Measurements from ENCODE around the gene TRPM3. TPM values are rescaled to one million over a fixed set of nuclear protein-coding genes. Genes with fewer than 3 reads are reported as not detected.

Gene TRPM3
- total and polyA plus RNA-seq, 7 experiments from 2014 or later: not detected

DNA sequence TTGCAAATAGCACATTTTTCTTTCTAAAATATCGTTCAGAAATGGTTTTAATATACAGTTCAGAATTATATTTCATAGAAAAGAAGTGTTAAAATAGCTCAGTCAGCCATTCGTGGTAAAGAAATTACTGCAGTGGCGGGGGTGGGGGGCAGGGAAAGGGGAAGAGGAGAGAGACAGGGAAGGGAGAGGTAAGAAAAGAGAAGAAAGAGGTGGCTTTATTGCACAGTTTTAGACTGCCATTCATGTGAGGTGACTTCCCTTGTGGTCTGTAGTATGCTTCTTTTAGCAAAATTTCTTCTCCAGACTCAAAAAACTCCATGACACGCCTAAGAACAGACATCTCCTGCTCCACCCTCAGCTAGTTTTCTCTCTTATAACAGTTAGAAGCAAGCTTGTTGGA lies 259.6 kb downstream of the TRPM3 start:
- Mint-ChIP-seq H3K36me3 (no peaks in the 10 kb centered on the region), H3K4me3 (no peak overlapping the region), H3K4me1 (no peaks in the 10 kb centered on the region), H3K27me3 (peaks cover 3 to 23% (median 14%) of the 10 kb centered on the region in 5 donors), H3K27ac (no peak overlapping the region), H3K9me3 (no peaks in the 10 kb centered on the region)
- Histone ChIP-seq H3K27ac (ENCODE audit: low read depth, low read length) (no peak overlapping the region), H3K9me3 (ENCODE audit: control insufficient read depth in 2 of 3, low read length in 3 of 3) (no peaks in the 10 kb centered on the region), H3K4me3 (ENCODE audit: low read length) (no peak overlapping the region), H3K36me3 (ENCODE audit: control insufficient read depth in 2 of 3, insufficient read depth in 3 of 3, low read length in 3 of 3) (no peaks in the 10 kb centered on the region), H3K27me3 (ENCODE audit: control insufficient read depth in 2 of 2, insufficient read depth in 2 of 2, low read length in 2 of 2) (no peaks in the 10 kb centered on the region), H3K4me1 (ENCODE audit: control insufficient read depth in 2 of 2, insufficient read depth in 2 of 2, low read length in 2 of 2) (no peaks in the 10 kb centered on the region)
- DNase-seq (no peak), ATAC-seq (no peak)
- intact Hi-C loops (cut with micrococcal nuclease): no loop called here
- CTCF ChIA-PET: no interaction called here
- POLR2A ChIA-PET: no interaction called here

DNA sequence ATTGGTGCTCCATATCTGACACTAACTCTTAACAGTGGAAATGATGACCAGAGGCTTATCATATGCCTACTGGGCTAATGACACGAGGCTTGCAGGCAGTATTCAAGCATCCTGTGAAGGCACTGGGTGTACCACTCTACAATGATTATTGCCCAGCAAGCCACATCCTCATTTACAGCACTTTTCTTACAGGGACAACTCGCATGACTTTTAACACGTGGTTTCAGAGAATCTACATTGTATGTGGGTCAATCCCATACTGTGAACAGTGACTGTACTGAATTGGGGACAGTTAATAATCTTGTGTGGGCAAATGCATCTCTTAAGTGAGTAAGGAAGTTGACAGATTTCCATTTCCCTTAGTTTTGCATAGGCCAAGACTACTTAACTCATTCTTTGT lies 260.0 kb downstream of the TRPM3 start:
- peaks cover 3 to 23% (median 14%) of the 10 kb centered on the region in 5 donors for H3K27me3 Mint-ChIP-seq
- POLR2A ChIA-PET: no interaction called here

DNA sequence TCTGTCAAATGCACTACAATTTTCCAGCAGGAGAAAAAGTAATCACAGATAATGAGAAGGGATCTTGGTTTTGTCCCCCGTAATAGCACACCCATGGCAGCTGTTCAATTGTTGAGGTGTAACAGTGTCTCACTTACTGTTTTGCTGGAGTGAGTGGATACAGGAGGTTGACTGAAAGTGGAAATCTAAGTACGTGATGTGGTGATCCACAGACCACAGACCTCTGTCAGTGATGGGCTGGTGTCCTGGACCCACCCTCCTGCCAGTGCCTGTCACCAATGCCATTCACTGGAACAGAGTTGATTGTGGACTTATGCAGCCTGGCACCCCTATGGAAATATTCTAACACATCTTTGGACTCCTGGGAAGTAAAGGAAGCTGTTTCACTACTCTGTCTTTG lies 261.7 kb downstream of the TRPM3 start:
- DNase-seq (no peak), ATAC-seq (no peak)
- Histone ChIP-seq H3K27ac (ENCODE audit: low read depth, low read length) (no peak overlapping the region), H3K27me3 (ENCODE audit: control insufficient read depth in 2 of 2, insufficient read depth in 2 of 2, low read length in 2 of 2) (no peaks in the 10 kb centered on the region), H3K9me3 (ENCODE audit: control insufficient read depth in 2 of 3, low read length in 3 of 3) (no peaks in the 10 kb centered on the region), H3K4me1 (ENCODE audit: control insufficient read depth in 2 of 2, insufficient read depth in 2 of 2, low read length in 2 of 2) (no peaks in the 10 kb centered on the region), H3K4me3 (ENCODE audit: low read length) (no peak overlapping the region), H3K36me3 (ENCODE audit: control insufficient read depth in 2 of 3, insufficient read depth in 3 of 3, low read length in 3 of 3) (no peaks in the 10 kb centered on the region)
- H3K36me3 Mint-ChIP-seq: no peaks in the 10 kb centered on the region
- ChIA-PET POLR2A (no interaction called here), CTCF (no interaction called here)
- H3K27ac Mint-ChIP-seq: no peak overlapping the region
- no peak overlapping the region for H3K4me3 Mint-ChIP-seq
- H3K27me3 Mint-ChIP-seq: peaks cover 3 to 22% (median 14%) of the 10 kb centered on the region in 5 donors
- no peaks in the 10 kb centered on the region for H3K4me1 Mint-ChIP-seq
- intact Hi-C loops (cut with micrococcal nuclease): no loop called here
- H3K9me3 Mint-ChIP-seq: no peaks in the 10 kb centered on the region

More for the DNA sequence above, 260.0 kb downstream of the TRPM3 start:
- Mint-ChIP-seq H3K9me3 (no peaks in the 10 kb centered on the region), H3K36me3 (no peaks in the 10 kb centered on the region), H3K4me1 (no peaks in the 10 kb centered on the region), H3K4me3 (no peak overlapping the region), H3K27ac (no peak overlapping the region)
- intact Hi-C loops (cut with micrococcal nuclease): no loop called here
- no peaks in the 10 kb centered on the region for H3K9me3 ChIP-seq (ENCODE audit: control insufficient read depth in 2 of 3, low read length in 3 of 3)
- H3K36me3 ChIP-seq (ENCODE audit: control insufficient read depth in 2 of 3, insufficient read depth in 3 of 3, low read length in 3 of 3): no peaks in the 10 kb centered on the region
- CTCF ChIA-PET: no interaction called here
- DNase-seq (no peak), ATAC-seq (no peak)
- no peaks in the 10 kb centered on the region for H3K4me1 ChIP-seq (ENCODE audit: control insufficient read depth in 2 of 2, insufficient read depth in 2 of 2, low read length in 2 of 2)
- H3K4me3 ChIP-seq (ENCODE audit: low read length): no peak overlapping the region
- H3K27ac ChIP-seq (ENCODE audit: low read depth, low read length): no peak overlapping the region
- no peaks in the 10 kb centered on the region for H3K27me3 ChIP-seq (ENCODE audit: control insufficient read depth in 2 of 2, insufficient read depth in 2 of 2, low read length in 2 of 2)

DNA sequence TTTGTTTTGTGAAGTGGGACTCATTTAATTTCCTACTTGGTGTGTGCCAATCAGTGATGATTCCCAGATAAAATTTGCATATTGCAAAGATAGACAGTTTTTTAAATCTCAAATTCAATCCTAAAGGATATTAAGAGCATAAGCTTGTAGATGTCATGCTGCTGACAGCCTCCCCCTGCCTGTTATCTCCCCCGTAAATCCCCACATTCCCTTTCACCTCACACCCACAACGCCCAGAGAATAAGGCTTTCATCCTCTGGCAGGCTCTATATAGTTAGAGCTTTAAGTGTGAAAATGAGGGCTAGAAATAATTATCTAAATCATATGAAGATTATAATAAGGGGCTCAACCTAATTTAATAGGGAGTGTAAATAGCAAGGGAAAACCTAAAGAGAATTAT lies 265.0 kb downstream of the TRPM3 start:
- H3K36me3 Mint-ChIP-seq: no peaks in the 10 kb centered on the region

GRCh38 chr9:70852711-70853240 lies 268.6 kb downstream of the TRPM3 start:
- no peaks in the 10 kb centered on the region for H3K27me3 ChIP-seq (ENCODE audit: control insufficient read depth in 2 of 2, insufficient read depth in 2 of 2, low read length in 2 of 2)
- intact Hi-C loops (cut with micrococcal nuclease): no loop called here
- no peak overlapping the region for H3K27ac ChIP-seq (ENCODE audit: low read depth, low read length)
- H3K4me1 ChIP-seq (ENCODE audit: control insufficient read depth in 2 of 2, insufficient read depth in 2 of 2, low read length in 2 of 2): no peaks in the 10 kb centered on the region
- CTCF ChIA-PET: no interaction called here
- peaks cover 0 to 5% (median 0%) of the 10 kb centered on the region in 11 donors for H3K9me3 Mint-ChIP-seq
- no peak overlapping the region for H3K4me3 Mint-ChIP-seq
- H3K4me3 ChIP-seq (ENCODE audit: low read length): no peak overlapping the region
- no peak overlapping the region for H3K27ac Mint-ChIP-seq
- no peaks in the 10 kb centered on the region for H3K9me3 ChIP-seq (ENCODE audit: control insufficient read depth in 2 of 3, low read length in 3 of 3)
- no peaks in the 10 kb centered on the region for H3K36me3 Mint-ChIP-seq
- no peaks in the 10 kb centered on the region for H3K36me3 ChIP-seq (ENCODE audit: control insufficient read depth in 2 of 3, insufficient read depth in 3 of 3, low read length in 3 of 3)
- no peaks in the 10 kb centered on the region for H3K4me1 Mint-ChIP-seq
- ATAC-seq (no peak), DNase-seq (no peak)
- peaks cover 0 to 7% (median 0%) of the 10 kb centered on the region in 5 donors for H3K27me3 Mint-ChIP-seq
- POLR2A ChIA-PET: interaction anchor here (0.5 kb wide), 1 partner anchor 10 kb away, joined by 4 read pairs; no protein-coding TSS in a partner anchor

More for the DNA sequence above, 265.0 kb downstream of the TRPM3 start:
- H3K9me3 Mint-ChIP-seq: peaks cover 0 to 5% (median 0%) of the 10 kb centered on the region in 11 donors
- CTCF ChIA-PET: no interaction called here
- no peaks in the 10 kb centered on the region for H3K9me3 ChIP-seq (ENCODE audit: control insufficient read depth in 2 of 3, low read length in 3 of 3)
- DNase-seq (no peak), ATAC-seq (no peak)
- no peaks in the 10 kb centered on the region for H3K36me3 ChIP-seq (ENCODE audit: control insufficient read depth in 2 of 3, insufficient read depth in 3 of 3, low read length in 3 of 3)
- intact Hi-C loops (cut with micrococcal nuclease): no loop called here
- H3K27me3 Mint-ChIP-seq: peaks cover 3 to 13% (median 10%) of the 10 kb centered on the region in 5 donors
- H3K4me1 ChIP-seq (ENCODE audit: control insufficient read depth in 2 of 2, insufficient read depth in 2 of 2, low read length in 2 of 2): no peaks in the 10 kb centered on the region
- H3K27me3 ChIP-seq (ENCODE audit: control insufficient read depth in 2 of 2, insufficient read depth in 2 of 2, low read length in 2 of 2): no peaks in the 10 kb centered on the region
- POLR2A ChIA-PET: no interaction called here
- H3K27ac ChIP-seq (ENCODE audit: low read depth, low read length): no peak overlapping the region
- no peak overlapping the region for H3K4me3 Mint-ChIP-seq
- H3K4me3 ChIP-seq (ENCODE audit: low read length): no peak overlapping the region
- no peak overlapping the region for H3K27ac Mint-ChIP-seq
- no peaks in the 10 kb centered on the region for H3K4me1 Mint-ChIP-seq

DNA sequence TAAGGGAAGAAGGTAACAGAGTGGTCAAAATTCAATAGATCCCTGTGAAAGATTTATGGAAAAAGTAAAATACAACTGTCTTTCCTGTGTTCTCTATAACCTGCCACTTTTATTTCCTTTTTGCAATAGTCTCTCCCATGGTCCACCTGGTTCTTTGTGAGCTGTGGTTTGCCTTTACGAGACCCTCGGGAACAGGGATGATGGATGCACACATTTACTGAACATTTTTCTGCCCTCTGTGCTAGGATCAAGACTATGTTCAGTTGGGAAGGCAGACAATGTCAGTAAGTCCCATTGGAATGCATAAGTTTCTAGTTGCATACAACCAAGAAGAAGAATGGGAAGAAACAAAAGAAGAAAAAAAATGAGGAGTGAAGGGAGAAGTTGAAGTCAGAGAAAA lies 281.2 kb downstream of the TRPM3 start:
- no peaks in the 10 kb centered on the region for H3K4me1 Mint-ChIP-seq
- intact Hi-C loops (cut with micrococcal nuclease): no loop called here
- Histone ChIP-seq H3K4me1 (ENCODE audit: control insufficient read depth in 2 of 2, insufficient read depth in 2 of 2, low read length in 2 of 2) (no peaks in the 10 kb centered on the region), H3K9me3 (ENCODE audit: control insufficient read depth in 2 of 3, low read length in 3 of 3) (no peaks in the 10 kb centered on the region), H3K27ac (ENCODE audit: low read depth, low read length) (no peak overlapping the region), H3K4me3 (ENCODE audit: low read length) (no peak overlapping the region), H3K27me3 (ENCODE audit: control insufficient read depth in 2 of 2, insufficient read depth in 2 of 2, low read length in 2 of 2) (peaks cover 0 to 3% of the 10 kb centered on the region in 2 donors), H3K36me3 (ENCODE audit: control insufficient read depth in 2 of 3, insufficient read depth in 3 of 3, low read length in 3 of 3) (no peaks in the 10 kb centered on the region)
- no peaks in the 10 kb centered on the region for H3K36me3 Mint-ChIP-seq
- peaks cover 0 to 11% (median 2%) of the 10 kb centered on the region in 5 donors for H3K27me3 Mint-ChIP-seq
- H3K9me3 Mint-ChIP-seq: no peaks in the 10 kb centered on the region
- no peak overlapping the region for H3K27ac Mint-ChIP-seq
- DNase-seq (no peak), ATAC-seq (no peak)
- ChIA-PET POLR2A (no interaction called here), CTCF (no interaction called here)
- H3K4me3 Mint-ChIP-seq: no peak overlapping the region

- DNase-seq (no peak), ATAC-seq (no peak)
- Mint-ChIP-seq H3K27ac (no peak overlapping the region), H3K36me3 (no peaks in the 10 kb centered on the region), H3K4me1 (no peaks in the 10 kb centered on the region), H3K9me3 (peaks cover 0 to 2% (median 0%) of the 10 kb centered on the region in 11 donors), H3K27me3 (peaks cover 0 to 4% (median 2%) of the 10 kb centered on the region in 5 donors), H3K4me3 (no peak overlapping the region)
- H3K27ac ChIP-seq (ENCODE audit: low read depth, low read length): no peak overlapping the region
- peaks cover 0 to 3% of the 10 kb centered on the region in 2 donors for H3K27me3 ChIP-seq (ENCODE audit: control insufficient read depth in 2 of 2, insufficient read depth in 2 of 2, low read length in 2 of 2)
- no peaks in the 10 kb centered on the region for H3K4me1 ChIP-seq (ENCODE audit: control insufficient read depth in 2 of 2, insufficient read depth in 2 of 2, low read length in 2 of 2)
- intact Hi-C loops (cut with micrococcal nuclease): no loop called here
- CTCF ChIA-PET: no interaction called here
- H3K9me3 ChIP-seq (ENCODE audit: control insufficient read depth in 2 of 3, low read length in 3 of 3): no peaks in the 10 kb centered on the region
- H3K36me3 ChIP-seq (ENCODE audit: control insufficient read depth in 2 of 3, insufficient read depth in 3 of 3, low read length in 3 of 3): no peaks in the 10 kb centered on the region
- POLR2A ChIA-PET: interaction anchor here (0.7 kb wide), 1 partner anchor 14 kb away, joined by 3 read pairs; no protein-coding TSS in a partner anchor
- no peak overlapping the region for H3K4me3 ChIP-seq (ENCODE audit: low read length)
Measured at GRCh38 chr9:70835323-70835722, 286.1 kb downstream of the TRPM3 start.
